ENCODE results near the gene ACOX1.

Gene ACOX1

GRCh38 chr17:76018801-76019200, 39.8 kb upstream of the ACOX1 start:
- H4K20me1 ChIP-seq (ENCODE audit: insufficient read depth, low read length): no peaks in the 10 kb centered on the region
- no peak overlapping the region for H3K4me3 ChIP-seq (ENCODE audit: low read depth in 1 of 2, low read length in 2 of 2)
- no peaks in the 10 kb centered on the region for H3K36me3 ChIP-seq (ENCODE audit: insufficient read depth, low read length)
- TF ChIP-seq EZH2 (IDR thresholded peaks at IDR 0.05; ENCODE audit: borderline replicate concordance, low read depth, low read length, severe bottlenecking): no peak
- DNase-seq (no peak), ATAC-seq (ENCODE audit: insufficient read depth, low read depth) (no peak)
- H3K4me2 ChIP-seq (ENCODE audit: insufficient read depth, low read length): no peak overlapping the region
- no peak overlapping the region for H3K27ac ChIP-seq (ENCODE audit: low read length)
- no peaks in the 10 kb centered on the region for H3K79me2 ChIP-seq (ENCODE audit: insufficient read depth, low read length)
- peaks cover 7% of the 10 kb centered on the region for H3K4me1 ChIP-seq (ENCODE audit: insufficient read depth, low read length)
- no peak overlapping the region for H3K9ac ChIP-seq (ENCODE audit: low read depth, low read length)
- H3K9me3 ChIP-seq (ENCODE audit: insufficient read depth, low read length, severe bottlenecking): no peaks in the 10 kb centered on the region
- no peak overlapping the region for H2AFZ ChIP-seq (ENCODE audit: low read depth, low read length)
- no peaks in the 10 kb centered on the region for H3K27me3 ChIP-seq (ENCODE audit: insufficient read depth, low read length, poor library complexity)

- DNase-seq (no peak), ATAC-seq (ENCODE audit: insufficient read depth, low read depth) (no peak)
- no peaks in the 10 kb centered on the region for H3K27me3 ChIP-seq (ENCODE audit: insufficient read depth, low read length, poor library complexity)
- no peaks in the 10 kb centered on the region for H3K79me2 ChIP-seq (ENCODE audit: insufficient read depth, low read length)
- no peak overlapping the region for H3K4me3 ChIP-seq (ENCODE audit: low read depth in 1 of 2, low read length in 2 of 2)
- no peaks in the 10 kb centered on the region for H3K9me3 ChIP-seq (ENCODE audit: insufficient read depth, low read length, severe bottlenecking)
- H3K4me1 ChIP-seq (ENCODE audit: insufficient read depth, low read length): peaks cover 8% of the 10 kb centered on the region
- TF ChIP-seq CTCF (IDR thresholded peaks at IDR 0.05; ENCODE audit: borderline replicate concordance, extremely low read depth, low read length, poor library complexity, severe bottlenecking) (no peak), EZH2 (IDR thresholded peaks at IDR 0.05; ENCODE audit: borderline replicate concordance, low read depth, low read length, severe bottlenecking) (no peak)
- no peaks in the 10 kb centered on the region for H4K20me1 ChIP-seq (ENCODE audit: insufficient read depth, low read length)
- no peak overlapping the region for H3K27ac ChIP-seq (ENCODE audit: low read length)
- H3K4me2 ChIP-seq (ENCODE audit: insufficient read depth, low read length): no peak overlapping the region
- H3K9ac ChIP-seq (ENCODE audit: low read depth, low read length): no peak overlapping the region
- H2AFZ ChIP-seq (ENCODE audit: low read depth, low read length): no peak overlapping the region
- H3K36me3 ChIP-seq (ENCODE audit: insufficient read depth, low read length): no peaks in the 10 kb centered on the region
Observed at GRCh38 chr17:76018340-76018680, 39.3 kb upstream of the ACOX1 start.

DNA sequence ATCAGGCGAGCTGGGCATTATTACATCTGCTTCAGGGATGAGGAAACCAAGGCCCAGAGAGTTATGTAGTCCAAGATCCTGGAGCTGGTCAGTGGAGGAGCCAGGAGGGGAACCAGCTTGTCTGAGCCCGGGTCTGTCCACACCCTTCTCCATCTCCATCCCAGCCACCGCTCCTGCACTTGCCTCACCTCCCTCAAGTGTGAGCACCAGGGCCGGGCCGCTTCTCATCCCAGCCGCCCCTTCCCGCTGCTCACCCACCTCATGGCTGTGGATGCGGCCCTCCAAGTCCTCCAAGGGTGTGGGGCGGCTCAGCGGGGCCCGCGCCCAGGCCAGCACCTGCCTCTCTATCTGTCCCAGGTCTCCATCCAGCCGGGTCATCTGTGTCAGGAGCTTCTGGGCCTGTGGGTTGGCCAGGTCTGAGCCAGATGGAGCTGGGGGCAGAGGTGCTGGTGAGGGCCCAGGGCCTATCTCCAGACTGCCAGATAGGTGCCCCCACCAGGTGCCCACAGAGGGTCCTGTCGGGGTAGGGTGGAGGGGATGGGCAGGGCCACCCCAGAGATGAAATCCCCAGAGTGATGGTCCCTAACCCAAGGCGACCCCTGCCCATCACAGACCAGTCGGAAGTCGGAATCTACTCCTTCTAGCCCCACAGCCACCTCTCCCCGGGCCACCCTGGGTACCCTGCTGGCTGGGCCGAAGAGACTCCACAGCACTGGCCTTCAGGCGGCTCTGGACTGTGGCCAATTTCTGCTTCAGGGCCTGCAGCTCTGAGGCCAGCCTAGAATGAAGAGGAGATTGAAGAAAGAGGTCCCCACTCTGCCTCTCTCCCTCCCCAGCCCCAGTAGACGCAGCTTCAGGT, 38.7 kb upstream of the ACOX1 start:
- no peak for DNase-seq
- H3K9ac ChIP-seq (ENCODE audit: low read depth, low read length): no peak overlapping the region
- no peak overlapping the region for H2AFZ ChIP-seq (ENCODE audit: low read depth, low read length)
- H3K27ac ChIP-seq (ENCODE audit: low read length): no peak overlapping the region
- H4K20me1 ChIP-seq (ENCODE audit: insufficient read depth, low read length): no peaks in the 10 kb centered on the region
- TF ChIP-seq CTCF (IDR thresholded peaks at IDR 0.05; ENCODE audit: borderline replicate concordance, extremely low read depth, low read length, poor library complexity, severe bottlenecking) (no peak), EZH2 (IDR thresholded peaks at IDR 0.05; ENCODE audit: borderline replicate concordance, low read depth, low read length, severe bottlenecking) (no peak)
- peaks cover 8% of the 10 kb centered on the region for H3K4me1 ChIP-seq (ENCODE audit: insufficient read depth, low read length)
- H3K4me2 ChIP-seq (ENCODE audit: insufficient read depth, low read length): no peak overlapping the region
- no peaks in the 10 kb centered on the region for H3K9me3 ChIP-seq (ENCODE audit: insufficient read depth, low read length, severe bottlenecking)
- H3K36me3 ChIP-seq (ENCODE audit: insufficient read depth, low read length): no peaks in the 10 kb centered on the region
- no peaks in the 10 kb centered on the region for H3K79me2 ChIP-seq (ENCODE audit: insufficient read depth, low read length)
- H3K27me3 ChIP-seq (ENCODE audit: insufficient read depth, low read length, poor library complexity): no peaks in the 10 kb centered on the region
- no peak overlapping the region for H3K4me3 ChIP-seq (ENCODE audit: low read depth in 1 of 2, low read length in 2 of 2)
- ATAC-seq (ENCODE audit: insufficient read depth, low read depth): no peak

DNA sequence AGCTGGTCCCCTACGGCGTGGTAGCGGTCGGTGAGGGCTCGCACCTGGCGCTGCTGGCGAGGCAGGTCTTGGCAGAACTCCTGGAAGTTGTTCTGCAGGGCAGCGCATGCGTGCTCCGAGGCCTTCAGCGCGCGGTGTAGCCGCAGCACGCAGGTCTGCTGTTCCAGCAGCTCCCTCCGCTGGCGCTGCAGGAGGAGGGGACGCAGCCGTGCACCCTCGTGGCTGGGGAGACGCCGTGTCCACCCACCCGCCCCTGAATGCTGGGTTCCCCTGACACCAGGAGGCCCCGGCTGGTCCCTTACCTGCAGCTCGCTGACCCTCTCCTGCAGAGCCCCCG, 35.9 kb upstream of the ACOX1 start:
- Histone ChIP-seq H3K79me2 (ENCODE audit: insufficient read depth, low read length) (no peaks in the 10 kb centered on the region), H3K4me1 (ENCODE audit: insufficient read depth, low read length) (peaks cover 8% of the 10 kb centered on the region), H3K9me3 (ENCODE audit: insufficient read depth, low read length, severe bottlenecking) (no peaks in the 10 kb centered on the region), H3K9ac (ENCODE audit: low read depth, low read length) (no peak overlapping the region), H2AFZ (ENCODE audit: low read depth, low read length) (no peak overlapping the region), H3K27ac (ENCODE audit: low read length) (no peak overlapping the region), H3K4me3 (ENCODE audit: low read depth in 1 of 2, low read length in 2 of 2) (no peak overlapping the region), H3K4me2 (ENCODE audit: insufficient read depth, low read length) (no peak overlapping the region), H4K20me1 (ENCODE audit: insufficient read depth, low read length) (no peaks in the 10 kb centered on the region), H3K36me3 (ENCODE audit: insufficient read depth, low read length) (no peaks in the 10 kb centered on the region), H3K27me3 (ENCODE audit: insufficient read depth, low read length, poor library complexity) (no peaks in the 10 kb centered on the region)
- TF ChIP-seq CTCF (IDR thresholded peaks at IDR 0.05; ENCODE audit: borderline replicate concordance, extremely low read depth, low read length, poor library complexity, severe bottlenecking): no peak
- TF ChIP-seq EZH2 (IDR thresholded peaks at IDR 0.05; ENCODE audit: borderline replicate concordance, low read depth, low read length, severe bottlenecking): no peak
- no peak for ATAC-seq (ENCODE audit: insufficient read depth, low read depth)
- no peak for DNase-seq
